H1 (cell line): ENCODE measurements around the gene PPP1R15B.
A peak's percentile ranks its signal among the peaks of the same experiment; 100 is the strongest.

Experiments used
- BRCA1 ChIP-seq: IDR thresholded peaks from 2 replicates; pipeline ENCODE4 v1.6.1; 2012; ENCODE audit warnings: low read depth, low read length, improper control_type of control experiment
- CTCF ChIP-seq, 3 experiments: IDR thresholded peaks; 1 replicate in 2 of 3; 2 replicates in 1 of 3; pipeline versions ENCODE4 v1.5.1 to v1.6.1; 2011; ENCODE audit warnings: low read length in 3 of 3, mild to moderate bottlenecking in 3 of 3, inconsistent platforms in 2 of 3, low read depth in 1 of 3, moderate library complexity in 1 of 3; ENCODE audit not compliant: insufficient read depth in 1 of 3; ENCODE audit errors: control extremely low read depth in 1 of 3
- EZH2 ChIP-seq: fragments of 200-600 bp; sonication (generic); IDR thresholded peaks from 2 replicates; pipeline ENCODE4 v1.7.1; 2012; ENCODE audit warnings: low read depth, mild to moderate bottlenecking, moderate library complexity, low read length, inconsistent platforms; ENCODE audit not compliant: severe bottlenecking
- NANOG ChIP-seq: IDR thresholded peaks from 2 replicates; pipeline ENCODE4 v1.6.1; 2011; ENCODE audit warnings: low read length, low read depth, mild to moderate bottlenecking, inconsistent platforms; ENCODE audit not compliant: insufficient read depth, poor library complexity, severe bottlenecking
- NRF1 ChIP-seq: IDR thresholded peaks from 2 replicates; pipeline ENCODE4 v1.6.1; 2011; ENCODE audit warnings: mild to moderate bottlenecking, low read depth, low read length, improper control_type of control experiment
- PHF8 ChIP-seq: fragments of 200-600 bp; sonication (generic); conservative IDR thresholded peaks from 2 replicates; pipeline ENCODE4 v1.7.1; 2012; ENCODE audit warnings: low read depth, mild to moderate bottlenecking, inconsistent platforms, low read length, moderate library complexity
- SRF ChIP-seq: IDR thresholded peaks from 2 replicates; pipeline ENCODE4 v1.6.1; 2011; ENCODE audit warnings: mild to moderate bottlenecking, low read depth, low read length, moderate library complexity
- SUZ12 ChIP-seq: fragments of 200-600 bp; sonication (generic); IDR thresholded peaks from 2 replicates; pipeline ENCODE4 v1.6.1; 2012; ENCODE audit warnings: mild to moderate bottlenecking, inconsistent platforms, low read length, moderate library complexity, mixed read lengths
- TAF1 ChIP-seq: IDR thresholded peaks from 2 replicates; pipeline ENCODE4 v1.6.1; 2011; ENCODE audit warnings: mild to moderate bottlenecking, low read depth, low read length
- TBP ChIP-seq: IDR thresholded peaks from 2 replicates; pipeline ENCODE4 v1.6.1; 2011; ENCODE audit warnings: low read depth, low read length, improper control_type of control experiment
- YY1 ChIP-seq: IDR thresholded peaks from 2 replicates; pipeline ENCODE4 v1.6.1; 2011; ENCODE audit warnings: low read depth, mild to moderate bottlenecking, low read length

- TF ChIP-seq CTCF (IDR thresholded peaks at IDR 0.05; ENCODE audit: control extremely low read depth in 1 of 3, insufficient read depth in 1 of 3, low read depth in 1 of 3, low read length in 3 of 3) = peak; percentile 82 to 91 (median 91)
- TF ChIP-seq SRF = no peak
- no peak for TF ChIP-seq EZH2
- TF ChIP-seq NRF1 = no peak
- TF ChIP-seq TAF1 = no peak
- no peak for TF ChIP-seq PHF8
- TF ChIP-seq TBP = no peak
- no peak for TF ChIP-seq BRCA1
- no peak for TF ChIP-seq SUZ12
- TF ChIP-seq YY1 = no peak
- no peak for TF ChIP-seq NANOG
Observed at GRCh38 chr1:204366759-204367158, 44.9 kb downstream of the PPP1R15B start.
